HG03045 (cell line): ENCODE measurements around the gene FAM209B.
"Not testable (repeated sequence)": the region's sequence is repeated elsewhere in the genome, so short reads cannot be mapped to it uniquely, and the experiment has no call there.

Experiments
- ATAC-seq: cut with Tn5 transposase; IDR thresholded peaks from one replicate; pipeline ENCODE4 v1.9.1; 2021; ENCODE audit warnings: mild to moderate bottlenecking, moderate library complexity; ENCODE audit not compliant: unreplicated experiment

Gene FAM209B

DNA sequence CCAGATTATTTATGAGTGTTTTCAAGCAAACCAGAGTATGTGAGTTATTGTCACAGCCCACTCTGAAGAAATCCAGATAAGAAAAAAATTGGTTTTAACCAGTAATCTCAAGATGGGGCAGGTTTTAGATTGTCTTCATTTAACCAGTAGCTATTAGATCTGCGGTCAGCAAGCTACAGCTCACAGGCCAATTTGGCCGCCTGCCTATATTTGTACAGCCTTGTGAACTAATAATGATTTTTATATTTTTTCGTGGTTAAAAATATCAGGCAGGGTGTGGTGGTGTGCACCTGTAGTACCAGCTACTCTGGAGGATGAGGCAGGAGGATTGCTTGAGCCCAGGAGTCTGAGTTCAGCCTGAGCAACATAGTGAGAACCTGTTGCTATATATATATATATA, 5.0 kb downstream of the FAM209B start:
- ATAC-seq = no peak

GRCh38 chr20:56540415-56540814, 7.4 kb downstream of the FAM209B start:
- ATAC-seq = no peak

GRCh38 chr20:56542489-56543030, 9.5 kb downstream of the FAM209B start:
- no peak for ATAC-seq

- no peak for ATAC-seq
Measured at GRCh38 chr20:56551571-56551970, 18.5 kb downstream of the FAM209B start.

DNA sequence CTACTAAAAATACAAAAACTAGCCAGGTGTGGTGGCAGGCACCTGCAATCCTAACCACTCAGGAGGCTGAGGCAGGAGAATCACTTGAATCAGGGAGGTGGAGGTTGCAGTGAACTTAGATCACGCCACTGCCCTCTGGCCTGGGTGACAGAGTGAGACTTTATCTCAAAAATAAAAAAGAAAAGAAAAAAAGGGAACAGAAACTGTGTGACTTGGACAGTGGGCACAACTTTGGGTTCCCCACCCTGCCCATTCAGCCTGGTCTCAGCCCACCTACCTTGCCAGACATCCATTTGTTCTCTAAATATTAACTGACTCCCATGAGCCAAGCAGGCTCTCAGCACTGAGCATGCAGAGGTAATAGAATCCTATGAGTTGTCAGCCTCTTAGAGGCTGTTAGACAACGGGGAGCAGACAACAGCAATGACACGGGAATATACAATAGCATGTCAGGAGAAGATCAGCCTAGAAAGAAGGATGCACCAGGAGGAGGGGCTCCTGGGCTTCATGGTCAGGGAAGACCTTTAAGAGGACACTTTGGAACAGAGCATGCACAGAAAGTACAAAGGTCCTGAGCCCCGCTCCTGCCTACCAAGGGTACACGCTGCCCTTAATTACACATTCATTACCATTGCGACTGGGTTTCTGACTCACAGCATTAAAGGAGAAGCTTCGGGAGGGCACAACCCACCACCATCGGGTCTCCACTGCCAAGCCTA, 20.0 kb downstream of the FAM209B start:
- ATAC-seq = no peak

GRCh38 chr20:56554869-56555268, 21.8 kb downstream of the FAM209B start:
- peak; percentile 83 for ATAC-seq

GRCh38 chr20:56558968-56559367, 25.9 kb downstream of the FAM209B start:
- no peak for ATAC-seq

DNA sequence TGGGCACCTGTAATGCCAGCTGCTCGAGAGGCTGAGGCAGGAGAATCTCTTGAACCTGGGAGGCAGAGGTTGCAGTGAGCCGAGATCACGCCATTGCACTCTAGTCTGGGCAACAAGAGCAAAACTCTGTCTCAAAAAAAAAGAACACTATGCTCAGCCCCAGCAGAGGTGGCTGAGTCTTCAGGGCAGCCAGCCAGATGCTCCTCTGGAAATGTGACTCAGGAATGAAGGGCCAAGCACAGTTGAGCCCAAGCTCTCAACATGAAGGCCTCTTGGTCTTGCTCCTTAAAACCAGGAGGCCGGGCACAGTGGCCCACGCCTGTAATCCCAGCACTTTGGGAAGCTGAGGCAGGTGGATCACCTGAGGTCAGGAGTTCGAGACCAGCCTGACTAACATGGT, 31.5 kb downstream of the FAM209B start:
- ATAC-seq = not testable (repeated sequence)

DNA sequence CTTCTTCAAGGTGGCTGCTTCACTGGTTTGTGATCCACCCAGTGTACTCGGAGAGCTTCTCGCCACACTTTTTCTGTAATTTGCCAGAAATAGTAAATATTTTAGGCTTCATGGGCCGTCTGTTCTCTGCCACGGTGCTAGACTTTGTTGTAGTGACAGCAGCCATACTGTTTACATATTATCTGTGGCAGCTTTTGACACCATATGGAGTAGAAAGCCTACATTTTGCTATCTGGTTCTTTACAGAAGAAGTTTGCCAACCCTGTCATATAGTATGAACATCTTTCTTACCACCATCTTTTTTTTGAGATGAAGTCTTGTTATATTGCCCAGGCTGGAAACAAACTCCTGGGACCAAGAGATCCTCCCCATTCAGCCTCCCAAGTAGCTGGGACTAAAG, 32.5 kb downstream of the FAM209B start:
- no peak for ATAC-seq

GRCh38 chr20:56566621-56567020, 33.6 kb downstream of the FAM209B start:
- no peak for ATAC-seq

DNA sequence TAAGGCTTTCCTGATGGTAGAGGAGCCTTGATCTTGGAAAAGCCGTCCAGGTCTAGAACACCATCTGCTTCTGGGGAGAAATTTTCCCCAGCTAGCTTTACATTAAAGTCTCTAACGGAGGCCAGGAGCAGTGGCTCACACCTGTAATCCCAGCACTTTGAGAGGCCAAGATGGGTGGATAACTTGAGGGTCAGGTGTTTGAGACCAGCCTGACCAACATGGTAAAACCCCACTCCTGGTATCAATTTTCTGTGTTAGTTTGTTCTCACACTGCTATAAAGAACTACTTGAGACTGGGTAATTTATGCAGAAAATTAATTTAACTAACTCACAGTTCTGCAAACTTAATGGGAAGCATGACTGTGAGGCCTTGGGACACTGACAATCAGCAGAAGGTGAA, 37.8 kb downstream of the FAM209B start:
- no peak for ATAC-seq

DNA sequence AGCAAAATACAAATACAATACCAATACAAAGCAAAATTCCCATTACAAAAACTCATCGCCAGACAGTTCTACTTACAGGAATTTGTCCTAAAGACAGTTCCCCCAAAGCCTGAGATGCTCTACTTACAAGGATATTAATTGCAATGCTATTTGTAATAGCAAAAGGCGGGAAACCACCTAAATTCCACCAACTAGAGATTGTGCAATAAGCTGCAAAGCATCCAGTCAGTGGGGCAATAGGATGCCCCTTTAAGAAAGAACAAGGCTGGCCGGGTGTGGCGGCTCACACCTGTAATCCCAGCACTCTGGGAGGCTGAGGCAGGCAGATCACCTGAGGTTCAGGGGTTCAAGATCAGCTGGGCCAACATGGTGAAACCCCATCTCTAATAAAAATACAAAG, 39.1 kb downstream of the FAM209B start:
- ATAC-seq = no peak

GRCh38 chr20:56573986-56574385, 40.9 kb downstream of the FAM209B start:
- ATAC-seq = no peak

GRCh38 chr20:56574531-56575142, 41.6 kb downstream of the FAM209B start:
- no peak for ATAC-seq

- ATAC-seq = no peak
Measured at GRCh38 chr20:56575157-56575556, 42.1 kb downstream of the FAM209B start.

DNA sequence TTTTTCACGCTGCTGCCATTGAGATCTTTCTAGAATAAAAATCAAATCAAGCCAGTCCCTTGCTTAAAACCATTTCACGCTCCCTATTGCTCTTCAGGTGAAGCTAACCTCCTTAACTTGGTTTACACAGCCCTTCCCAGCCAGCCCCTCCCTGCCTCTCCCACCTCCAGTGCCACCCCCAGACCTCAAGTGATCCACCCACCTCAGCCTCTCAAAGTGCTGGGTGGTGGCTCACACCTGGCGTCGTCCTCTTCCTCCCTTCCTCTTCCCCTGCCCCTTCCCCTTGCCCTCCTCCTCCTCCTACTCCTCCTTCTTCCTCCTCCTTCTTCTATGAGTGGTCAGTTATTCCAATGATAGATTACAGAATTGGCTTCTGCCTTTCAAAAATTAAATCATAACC, 42.9 kb downstream of the FAM209B start:
- no peak for ATAC-seq

- ATAC-seq = no peak
Measured at GRCh38 chr20:56579301-56579710, 46.3 kb downstream of the FAM209B start.

GRCh38 chr20:56580226-56580625, 47.2 kb downstream of the FAM209B start:
- no peak for ATAC-seq

- no peak for ATAC-seq
Measured at GRCh38 chr20:56581701-56582100, 48.7 kb downstream of the FAM209B start.

- no peak for ATAC-seq
Measured at GRCh38 chr20:56582542-56582941, 49.5 kb downstream of the FAM209B start.

GRCh38 chr20:56584916-56585315, 51.9 kb downstream of the FAM209B start:
- ATAC-seq = no peak
